ENCODE results near the gene FANCC. TPM values are rescaled to one million over a fixed set of nuclear protein-coding genes. Genes with fewer than 3 reads are reported as not detected.

The FANCC gene
- total RNA-seq, 2 experiments from 2014 or later: 10.2 to 10.5 TPM

DNA sequence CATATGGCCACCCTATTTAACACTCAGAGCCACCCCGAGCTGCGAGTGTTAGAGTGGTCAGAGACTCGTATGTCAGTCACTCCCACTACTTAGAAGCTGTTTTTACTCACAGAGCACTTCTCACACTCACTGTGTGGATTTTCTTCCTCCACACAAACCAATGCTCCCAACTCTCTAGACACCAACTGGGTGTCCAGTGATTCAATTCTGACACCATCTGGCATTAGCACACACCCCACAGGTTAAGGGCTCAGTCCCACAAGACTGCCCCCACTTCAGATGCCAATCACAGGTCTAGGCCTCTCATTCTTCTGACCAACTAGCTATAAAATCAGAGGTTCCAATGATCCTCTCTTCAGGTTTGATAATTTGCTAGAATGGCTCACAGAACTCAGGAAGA is 174.8 kb downstream of the FANCC start:
- no peak for DNase-seq
- no peaks in the 10 kb centered on the region for H3K27me3 Mint-ChIP-seq
- H3K36me3 Mint-ChIP-seq: no peaks in the 10 kb centered on the region
- H3K4me1 Mint-ChIP-seq (ENCODE audit: low read depth): no peaks in the 10 kb centered on the region
- ChIA-PET POLR2A (no interaction called here), CTCF (interaction anchor here (1.5 to 3.5 kb wide), 3 partner anchors 11 to 462 kb away, joined by 3 to 17 read pairs (median 9); no protein-coding TSS in a partner anchor)
- H3K27ac Mint-ChIP-seq: no peak overlapping the region
- H3K9me3 Mint-ChIP-seq: no peaks in the 10 kb centered on the region
- intact Hi-C loops (cut with micrococcal nuclease): no loop called here
- H3K4me3 Mint-ChIP-seq: no peak overlapping the region

GRCh38 chr9:95142315-95142714 is 175.2 kb downstream of the FANCC start:
- Mint-ChIP-seq H3K9me3 (no peaks in the 10 kb centered on the region), H3K27ac (no peak overlapping the region), H3K36me3 (no peaks in the 10 kb centered on the region), H3K4me1 (ENCODE audit: low read depth) (no peaks in the 10 kb centered on the region), H3K4me3 (no peak overlapping the region), H3K27me3 (no peaks in the 10 kb centered on the region)
- CTCF ChIA-PET: interaction anchor here (1.5 to 3.5 kb wide), 3 partner anchors 11 to 461 kb away, joined by 3 to 17 read pairs (median 9); no protein-coding TSS in a partner anchor
- no peak for DNase-seq
- POLR2A ChIA-PET: no interaction called here
- intact Hi-C loops (cut with micrococcal nuclease): no loop called here

DNA sequence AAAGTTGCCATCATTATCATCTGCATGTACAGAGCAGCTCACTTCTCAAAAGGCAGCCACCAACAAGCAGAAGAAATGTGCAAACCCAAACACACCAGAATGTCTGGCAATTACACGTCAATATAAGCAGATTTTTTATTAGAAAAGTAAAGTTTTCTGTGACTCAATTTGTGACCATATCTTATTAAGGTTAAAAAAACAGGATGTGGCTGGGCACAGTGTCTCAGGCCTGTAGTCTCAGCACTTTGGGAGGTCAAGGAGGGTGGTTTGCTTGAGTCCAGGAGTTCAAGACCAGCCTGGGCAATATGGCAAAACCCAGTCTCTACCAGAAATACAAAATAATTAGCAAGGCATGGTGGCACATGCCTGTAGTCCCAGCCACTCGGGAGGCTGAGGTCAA is 176.7 kb downstream of the FANCC start:
- Mint-ChIP-seq H3K4me1 (ENCODE audit: low read depth) (no peaks in the 10 kb centered on the region), H3K9me3 (no peaks in the 10 kb centered on the region), H3K4me3 (no peak overlapping the region), H3K27me3 (no peaks in the 10 kb centered on the region), H3K36me3 (no peaks in the 10 kb centered on the region), H3K27ac (no peak overlapping the region)
- ChIA-PET CTCF (no interaction called here), POLR2A (no interaction called here)
- no peak for DNase-seq
- intact Hi-C loops (cut with micrococcal nuclease): no loop called here

GRCh38 chr9:95139126-95139525 is 178.4 kb downstream of the FANCC start:
- intact Hi-C loops (cut with micrococcal nuclease): no loop called here
- ChIA-PET POLR2A (no interaction called here), CTCF (interaction anchor here (2.9 kb wide), 1 partner anchor 12 kb away, joined by 11 read pairs; no protein-coding TSS in a partner anchor)
- Mint-ChIP-seq H3K9me3 (no peaks in the 10 kb centered on the region), H3K36me3 (no peaks in the 10 kb centered on the region), H3K27ac (no peak overlapping the region), H3K4me3 (no peak overlapping the region), H3K27me3 (no peaks in the 10 kb centered on the region), H3K4me1 (ENCODE audit: low read depth) (no peaks in the 10 kb centered on the region)
- no peak for DNase-seq

DNA sequence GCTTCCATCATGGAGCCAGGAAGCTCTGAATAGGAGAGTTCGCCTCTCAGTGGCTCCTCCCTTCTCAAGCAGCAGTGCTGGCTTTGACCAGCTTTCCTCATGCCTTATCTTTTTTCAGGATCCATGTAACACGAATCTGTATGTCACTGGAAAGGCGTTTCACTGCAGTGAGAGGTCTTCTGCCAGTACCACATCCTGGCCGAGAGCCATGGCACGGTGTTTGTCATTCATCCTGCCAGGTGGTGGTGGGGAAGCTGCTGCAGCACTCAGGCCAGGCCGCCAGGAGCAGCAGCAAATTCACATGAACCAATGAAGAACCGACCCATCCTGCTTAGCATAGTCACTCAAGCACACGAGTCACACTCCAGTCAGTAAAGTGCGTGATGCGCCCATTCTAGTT is 179.0 kb downstream of the FANCC start:
- ChIA-PET CTCF (interaction anchor here (2.9 kb wide), 1 partner anchor 11 kb away, joined by 11 read pairs; no protein-coding TSS in a partner anchor), POLR2A (no interaction called here)
- H3K27me3 Mint-ChIP-seq: no peaks in the 10 kb centered on the region
- intact Hi-C loops (cut with micrococcal nuclease): no loop called here
- no peaks in the 10 kb centered on the region for H3K36me3 Mint-ChIP-seq
- no peaks in the 10 kb centered on the region for H3K9me3 Mint-ChIP-seq
- H3K4me3 Mint-ChIP-seq: no peak overlapping the region
- H3K4me1 Mint-ChIP-seq (ENCODE audit: low read depth): no peaks in the 10 kb centered on the region
- no peak overlapping the region for H3K27ac Mint-ChIP-seq
- no peak for DNase-seq

DNA sequence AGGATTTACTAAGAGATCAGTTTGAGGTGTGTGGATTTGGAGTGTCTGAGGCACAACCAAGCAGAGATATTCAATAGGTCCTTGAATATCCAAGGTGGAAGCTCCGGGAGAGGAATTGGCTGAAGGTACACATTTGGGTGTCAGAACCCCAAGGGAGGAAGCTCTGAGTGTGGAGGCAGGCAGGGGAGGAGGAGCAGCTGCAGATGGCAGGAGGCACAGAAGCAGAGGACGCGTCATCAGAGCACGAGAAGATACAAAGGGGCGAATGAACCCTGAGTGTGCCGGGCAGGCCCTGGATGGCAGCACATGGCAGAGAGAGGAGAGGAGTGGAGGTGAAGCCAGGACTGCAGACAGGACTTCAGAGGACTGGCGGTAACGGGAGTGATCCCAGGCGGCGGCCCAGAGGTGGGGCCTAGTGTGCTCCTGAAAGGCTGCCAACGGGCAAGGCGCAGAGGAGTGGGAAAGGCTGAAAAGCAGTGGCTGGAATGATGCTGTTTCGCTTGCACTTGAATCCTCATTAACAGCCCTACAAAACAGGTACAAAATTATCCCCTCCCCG is 179.8 kb downstream of the FANCC start:
- intact Hi-C loops (cut with micrococcal nuclease): no loop called here
- CTCF ChIA-PET: interaction anchor here (1.0 to 2.9 kb wide), 5 partner anchors 10 to 457 kb away, joined by 3 to 11 read pairs (median 5); no protein-coding TSS in a partner anchor
- DNase-seq: no peak
- Mint-ChIP-seq H3K27me3 (no peaks in the 10 kb centered on the region), H3K36me3 (no peaks in the 10 kb centered on the region), H3K4me3 (no peak overlapping the region), H3K9me3 (no peaks in the 10 kb centered on the region), H3K27ac (no peak overlapping the region), H3K4me1 (ENCODE audit: low read depth) (no peaks in the 10 kb centered on the region)
- POLR2A ChIA-PET: no interaction called here

DNA sequence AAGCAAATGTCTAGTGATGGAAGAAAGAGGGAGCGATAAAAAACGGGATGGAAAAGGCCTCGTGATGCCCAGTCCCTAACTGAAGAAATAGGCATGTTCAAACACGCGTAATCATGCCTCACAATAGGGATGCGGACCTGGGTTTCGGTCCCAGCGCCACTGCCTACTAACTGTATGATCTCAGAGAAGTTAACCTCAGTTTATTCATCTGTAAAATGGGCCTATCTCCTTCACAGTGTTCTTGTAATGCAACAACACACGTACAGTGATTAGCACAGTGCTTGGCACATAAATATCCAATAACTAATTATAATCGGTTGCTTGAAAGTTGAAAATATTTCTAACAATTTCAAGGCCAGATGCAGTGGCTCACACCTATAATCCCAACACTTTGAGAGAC is 181.8 kb downstream of the FANCC start:
- no peaks in the 10 kb centered on the region for H3K27me3 Mint-ChIP-seq
- H3K27ac Mint-ChIP-seq: no peak overlapping the region
- ChIA-PET CTCF (interaction anchor here (12.4 kb wide), 1 partner anchor 456 kb away, joined by 348 read pairs; no protein-coding TSS in a partner anchor), POLR2A (no interaction called here)
- DNase-seq: no peak
- H3K4me1 Mint-ChIP-seq (ENCODE audit: low read depth): no peaks in the 10 kb centered on the region
- no peak overlapping the region for H3K4me3 Mint-ChIP-seq
- intact Hi-C loops (cut with micrococcal nuclease): no loop called here
- no peaks in the 10 kb centered on the region for H3K9me3 Mint-ChIP-seq
- H3K36me3 Mint-ChIP-seq: no peaks in the 10 kb centered on the region

GRCh38 chr9:95134457-95134881 is 183.0 kb downstream of the FANCC start:
- ChIA-PET POLR2A (no interaction called here), CTCF (interaction anchor here (12.4 kb wide), 1 partner anchor 454 kb away, joined by 348 read pairs; no protein-coding TSS in a partner anchor)
- H3K4me1 Mint-ChIP-seq (ENCODE audit: low read depth): no peaks in the 10 kb centered on the region
- no peak for DNase-seq
- intact Hi-C loops (cut with micrococcal nuclease): no loop called here
- no peaks in the 10 kb centered on the region for H3K9me3 Mint-ChIP-seq
- H3K27ac Mint-ChIP-seq: no peak overlapping the region
- H3K36me3 Mint-ChIP-seq: no peaks in the 10 kb centered on the region
- no peak overlapping the region for H3K4me3 Mint-ChIP-seq
- no peaks in the 10 kb centered on the region for H3K27me3 Mint-ChIP-seq

- no peak overlapping the region for H3K27ac Mint-ChIP-seq
- POLR2A ChIA-PET: no interaction called here
- H3K36me3 Mint-ChIP-seq: no peaks in the 10 kb centered on the region
- H3K27me3 Mint-ChIP-seq: no peaks in the 10 kb centered on the region
- no peaks in the 10 kb centered on the region for H3K4me1 Mint-ChIP-seq (ENCODE audit: low read depth)
- CTCF ChIA-PET: interaction anchor here (12.4 kb wide), 1 partner anchor 453 kb away, joined by 348 read pairs; no protein-coding TSS in a partner anchor
- H3K4me3 Mint-ChIP-seq: no peak overlapping the region
- H3K9me3 Mint-ChIP-seq: no peaks in the 10 kb centered on the region
- no peak for DNase-seq
- intact Hi-C loops (cut with micrococcal nuclease): no loop called here
These were observed 184.2 kb downstream of the FANCC start for GRCh38 chr9:95133325-95133705.

DNA sequence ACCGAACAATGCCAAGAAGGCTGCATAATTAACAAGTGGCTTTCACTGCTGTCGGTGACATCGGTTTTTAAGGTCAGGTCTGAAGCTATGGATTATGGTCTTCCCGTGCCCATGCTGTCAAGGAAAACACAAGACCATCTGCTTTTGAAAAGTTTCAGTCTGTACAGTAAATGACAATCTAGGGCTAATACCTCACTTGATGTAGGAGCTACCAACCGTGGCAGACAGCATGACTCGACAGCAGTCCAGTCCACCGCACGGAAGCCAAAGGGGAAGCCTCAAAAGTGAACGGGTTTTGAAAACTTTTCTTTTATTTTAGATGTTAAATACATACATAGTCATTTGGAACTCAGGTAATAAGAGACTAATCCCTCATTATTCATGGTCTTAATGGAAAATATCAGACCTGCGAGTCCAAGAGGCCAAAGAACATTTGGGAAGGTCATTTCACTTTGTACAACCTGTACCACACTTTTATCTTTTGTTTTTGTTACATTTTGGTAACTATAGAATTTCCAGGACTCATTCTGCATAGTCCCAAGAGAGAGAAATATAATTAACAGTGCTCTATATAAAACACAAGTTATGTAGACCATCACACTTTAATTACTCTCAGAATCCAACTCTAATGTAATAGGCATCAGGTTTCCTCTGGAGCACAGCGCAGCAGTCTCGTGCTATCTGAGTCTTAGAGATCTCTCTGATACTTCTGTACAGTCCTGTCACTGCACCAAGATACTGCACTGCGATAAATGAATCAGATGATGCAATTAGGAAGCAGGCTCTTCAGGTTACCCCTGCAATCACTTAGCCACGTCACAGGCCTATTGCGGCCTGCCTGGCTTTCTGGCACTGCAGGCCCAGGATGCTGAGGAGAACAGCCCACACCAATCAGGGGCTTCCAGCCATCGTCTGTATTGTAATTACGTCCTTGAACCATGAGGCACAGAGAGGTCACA is 184.9 kb downstream of the FANCC start:
- H3K27me3 Mint-ChIP-seq: no peaks in the 10 kb centered on the region
- no peak overlapping the region for H3K4me3 Mint-ChIP-seq
- H3K27ac Mint-ChIP-seq: no peak overlapping the region
- no peaks in the 10 kb centered on the region for H3K36me3 Mint-ChIP-seq
- POLR2A ChIA-PET: no interaction called here
- intact Hi-C loops (cut with micrococcal nuclease): no loop called here
- no peaks in the 10 kb centered on the region for H3K9me3 Mint-ChIP-seq
- no peak for DNase-seq
- CTCF ChIA-PET: interaction anchor here (0.8 to 12.4 kb wide), 13 partner anchors 10 to 1100 kb away, joined by 3 to 348 read pairs (median 6); partner anchors contain the start of gene AOPEP
- H3K4me1 Mint-ChIP-seq (ENCODE audit: low read depth): no peaks in the 10 kb centered on the region

DNA sequence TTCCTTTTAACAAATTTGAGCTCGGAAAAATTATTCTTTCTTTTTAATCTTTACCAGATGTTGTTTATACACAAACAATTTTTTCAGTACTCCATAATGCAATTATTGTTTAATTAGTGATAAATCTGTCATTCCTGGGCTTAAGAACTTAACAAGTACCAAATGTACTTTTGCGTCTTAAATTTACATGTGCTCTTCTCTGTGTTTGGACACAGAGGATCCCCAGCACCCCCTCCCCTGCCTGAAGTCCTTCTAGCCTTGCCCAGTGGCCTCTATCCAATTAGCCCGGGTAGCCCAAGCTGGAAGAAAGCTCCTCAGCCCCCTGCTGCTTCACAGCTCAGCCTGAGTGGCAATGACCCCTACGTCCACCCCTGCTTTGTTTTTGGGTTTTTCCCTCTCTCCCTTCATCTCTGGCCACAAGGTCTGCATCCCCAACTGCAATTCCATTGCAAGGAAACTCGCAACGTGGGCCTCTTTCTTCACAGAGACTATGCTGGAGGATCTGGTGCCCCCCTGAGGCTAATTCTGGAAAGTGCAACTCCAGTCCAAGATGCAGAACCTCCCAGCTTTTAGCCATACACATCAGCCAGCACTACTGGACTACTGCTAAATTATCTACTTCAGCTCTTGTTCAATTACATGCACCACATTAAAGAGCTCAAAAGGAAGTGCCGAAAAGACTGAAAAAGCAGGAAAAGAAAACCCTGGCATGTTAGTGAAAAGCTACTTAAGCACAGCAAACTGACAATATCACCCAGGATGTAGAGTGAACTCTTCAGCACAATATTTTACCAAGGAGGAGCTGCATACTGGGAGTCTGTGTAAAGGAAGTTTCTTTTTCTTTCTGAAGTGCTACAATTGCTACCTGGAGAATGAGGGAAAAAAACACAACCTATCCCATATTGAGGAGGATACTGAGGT is 186.2 kb downstream of the FANCC start:
- POLR2A ChIA-PET: interaction anchor here (0.8 kb wide), 1 partner anchor 350 kb away, joined by 3 read pairs; no protein-coding TSS in a partner anchor
- H3K9me3 Mint-ChIP-seq: no peaks in the 10 kb centered on the region
- DNase-seq: peak; percentile 63
- no peaks in the 10 kb centered on the region for H3K36me3 Mint-ChIP-seq
- H3K4me1 Mint-ChIP-seq (ENCODE audit: low read depth): no peaks in the 10 kb centered on the region
- no peak overlapping the region for H3K27ac Mint-ChIP-seq
- H3K4me3 Mint-ChIP-seq: no peak overlapping the region
- intact Hi-C loops (cut with micrococcal nuclease): loop anchor here (1.0 kb wide), 2 partner anchors 348 to 450 kb away; no protein-coding TSS in a partner anchor
- H3K27me3 Mint-ChIP-seq: no peaks in the 10 kb centered on the region
- CTCF ChIA-PET: interaction anchor here (0.5 to 12.4 kb wide), 41 partner anchors 10 to 1101 kb away, joined by 3 to 348 read pairs (median 4); partner anchors contain the start of genes AOPEP and PCAT7

All from activated CD4-positive, alpha-beta memory T cell treated with anti-CD3 and anti-CD28 coated beads for 36 hours (primary cell).